HEK293T (cell line): Measurements from ENCODE around the gene CACHD1.

Source experiments
- CTCF ChIA-PET: fragments of 350-600 bp; formaldehyde crosslinking; extraction: SDS; loops from one replicate; lab custom pipeline; 2021; ENCODE audit warnings: antibody characterized with exemption, inconsistent platforms; lab: Yijun Ruan, JAX
- POLR2A ChIA-PET: fragments of 350-600 bp; formaldehyde crosslinking; extraction: SDS; loops from one replicate; lab custom pipeline; 2020; ENCODE audit warnings: antibody characterized with exemption, inconsistent platforms; lab: Yijun Ruan, JAX
- DNase-seq: peaks from one replicate; pipeline ENCODE4 v3.0.0; 2012; ENCODE audit warnings: mixed read lengths; ENCODE audit errors: extremely low spot score
- ARNT ChIP-seq: fragments of 450-650 bp; IDR thresholded peaks from 2 replicates; pipeline ENCODE4 v1.6.1; 2017; ENCODE audit warnings: mild to moderate bottlenecking
- BHLHE40 ChIP-seq: fragments of 450-650 bp; IDR thresholded peaks from 2 replicates; pipeline ENCODE4 v1.6.1; 2016; ENCODE audit warnings: mild to moderate bottlenecking, moderate library complexity, borderline replicate concordance
- CTBP1 ChIP-seq: fragments of 450-650 bp; IDR thresholded peaks from 2 replicates; pipeline ENCODE4 v1.6.1; 2016; ENCODE audit warnings: borderline replicate concordance
- ELF4 ChIP-seq: fragments of 450-650 bp; IDR thresholded peaks from 2 replicates; pipeline ENCODE4 v1.6.1; 2017; ENCODE audit warnings: antibody characterized with exemption
- FOXA1 ChIP-seq: fragments of 450-650 bp; IDR thresholded peaks from 2 replicates; pipeline ENCODE4 v1.6.1; 2016; ENCODE audit warnings: mild to moderate bottlenecking
- FOXK2 ChIP-seq: fragments of 450-650 bp; IDR thresholded peaks from 2 replicates; pipeline ENCODE4 v1.6.1; 2016; ENCODE audit warnings: mild to moderate bottlenecking
- FOXM1 ChIP-seq: fragments of 450-650 bp; IDR thresholded peaks from 2 replicates; pipeline ENCODE4 v1.6.1; 2017; ENCODE audit warnings: mild to moderate bottlenecking, borderline replicate concordance
- HDGF ChIP-seq: fragments of 450-650 bp; IDR thresholded peaks from 2 replicates; pipeline ENCODE4 v1.6.1; 2017; ENCODE audit warnings: antibody characterized with exemption, borderline replicate concordance
- L3MBTL2 ChIP-seq: fragments of 450-650 bp; conservative IDR thresholded peaks from 2 replicates; pipeline ENCODE4 v1.6.1; 2016; ENCODE audit warnings: mild to moderate bottlenecking
- LEF1 ChIP-seq: fragments of 450-650 bp; IDR thresholded peaks from 2 replicates; pipeline ENCODE4 v1.6.1; 2017; ENCODE audit warnings: mild to moderate bottlenecking, borderline replicate concordance
- NFRKB ChIP-seq: fragments of 450-650 bp; IDR thresholded peaks from 2 replicates; pipeline ENCODE4 v1.6.1; 2016; ENCODE audit warnings: mild to moderate bottlenecking, moderate library complexity
- SP1 ChIP-seq: fragments of 450-650 bp; IDR thresholded peaks from 2 replicates; pipeline ENCODE4 v1.6.1; 2017
- SUZ12 ChIP-seq: fragments of 450-650 bp; IDR thresholded peaks from 2 replicates; pipeline ENCODE4 v1.6.1; 2016; ENCODE audit warnings: mild to moderate bottlenecking
- TARDBP ChIP-seq: fragments of 450-650 bp; IDR thresholded peaks from 2 replicates; pipeline ENCODE4 v1.6.1; 2016
- ZNF384 ChIP-seq: fragments of 450-650 bp; IDR thresholded peaks from 2 replicates; pipeline ENCODE4 v1.6.1; 2016
- TF ChIP-seq, protein P1 (sequence below): fragments of 450-650 bp; IDR thresholded peaks from 2 replicates; pipeline ENCODE4 v1.6.1; 2016

The CACHD1 gene

DNA sequence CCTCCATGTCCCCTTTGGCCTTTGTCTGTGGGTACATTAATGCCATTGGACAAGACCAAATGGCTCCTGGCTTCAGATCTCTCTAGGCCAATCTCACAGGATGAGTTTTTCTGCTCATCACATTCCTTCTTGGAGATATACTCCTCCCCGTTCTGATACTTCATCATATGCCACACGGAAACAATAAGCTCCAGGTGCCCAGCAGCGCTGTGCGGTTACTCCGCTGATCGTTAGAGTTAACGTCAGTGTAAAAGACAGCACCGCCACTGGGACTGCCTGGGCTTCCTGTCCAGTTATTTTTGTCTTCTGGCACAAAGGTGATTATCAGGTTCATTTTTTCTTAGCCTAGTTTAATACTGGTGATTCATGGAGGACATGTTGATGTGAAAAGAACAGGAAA is 22.5 kb downstream of the CACHD1 start:
- no peak for TF ChIP-seq FOXM1
- TF ChIP-seq LEF1: no peak
- no peak for TF ChIP-seq ELF4
- no peak for TF ChIP-seq SUZ12
- DNase-seq: no peak
- ChIA-PET CTCF (interaction anchor here (0.5 to 0.7 kb wide), 2 partner anchors 10 to 245 kb away, joined by 3 to 4 read pairs; no protein-coding TSS in a partner anchor), POLR2A (no interaction called here)

DNA sequence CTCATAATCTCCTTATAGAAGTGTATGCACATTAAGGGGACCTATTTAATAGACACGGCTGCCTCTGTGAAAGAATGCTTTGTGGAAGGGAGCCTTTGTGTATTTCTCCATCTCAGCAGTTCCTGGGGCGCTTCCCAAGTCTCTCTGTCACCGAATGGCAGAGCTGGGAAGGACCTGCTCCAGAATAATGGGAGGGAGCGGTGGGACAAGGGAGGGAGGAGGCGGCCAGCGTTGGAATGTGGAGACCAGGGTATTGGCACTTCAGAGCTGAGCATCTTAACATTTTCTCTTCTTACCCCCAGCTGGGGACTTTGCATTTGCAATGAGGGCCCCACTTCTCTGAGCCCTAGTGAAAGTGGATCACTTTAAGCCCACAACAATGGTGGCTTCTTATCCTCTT is 23.9 kb downstream of the CACHD1 start:
- ChIA-PET CTCF (no interaction called here), POLR2A (no interaction called here)
- no peak for DNase-seq
- TF ChIP-seq ZNF384 (no peak), ARNT (no peak), ELF4 (no peak), TARDBP (no peak), L3MBTL2 (no peak), HDGF (no peak), NFRKB (no peak), CTBP1 (no peak), FOXM1 (no peak), LEF1 (no peak), BHLHE40 (no peak), SP1 (no peak), FOXA1 (no peak), SUZ12 (no peak), FOXK2 (no peak)
- TF ChIP-seq, protein P1, sequence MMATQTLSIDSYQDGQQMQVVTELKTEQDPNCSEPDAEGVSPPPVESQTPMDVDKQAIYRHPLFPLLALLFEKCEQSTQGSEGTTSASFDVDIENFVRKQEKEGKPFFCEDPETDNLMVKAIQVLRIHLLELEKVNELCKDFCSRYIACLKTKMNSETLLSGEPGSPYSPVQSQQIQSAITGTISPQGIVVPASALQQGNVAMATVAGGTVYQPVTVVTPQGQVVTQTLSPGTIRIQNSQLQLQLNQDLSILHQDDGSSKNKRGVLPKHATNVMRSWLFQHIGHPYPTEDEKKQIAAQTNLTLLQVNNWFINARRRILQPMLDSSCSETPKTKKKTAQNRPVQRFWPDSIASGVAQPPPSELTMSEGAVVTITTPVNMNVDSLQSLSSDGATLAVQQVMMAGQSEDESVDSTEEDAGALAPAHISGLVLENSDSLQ: no peak

DNA sequence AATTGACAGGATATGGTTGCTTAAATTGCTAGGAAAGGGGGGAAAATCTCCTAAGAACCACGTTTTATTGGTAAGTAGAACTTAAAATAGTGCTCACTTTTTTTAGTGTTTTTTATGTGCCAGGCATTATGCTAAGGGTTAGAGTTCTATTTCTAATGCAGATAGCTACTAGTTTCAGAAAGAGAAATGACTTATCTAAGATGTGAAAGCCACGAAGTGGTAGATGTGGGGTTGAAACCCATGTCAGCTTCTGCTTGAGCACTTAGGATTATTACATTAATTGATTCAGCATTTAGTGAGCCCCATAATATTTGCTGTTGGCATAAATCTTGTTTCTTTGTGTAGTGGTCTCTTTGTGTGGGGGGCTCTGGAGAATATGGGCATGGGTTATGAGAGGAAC is 24.7 kb downstream of the CACHD1 start:
- POLR2A ChIA-PET: no interaction called here
- CTCF ChIA-PET: no interaction called here
- no peak for TF ChIP-seq FOXM1
- no peak for DNase-seq

DNA sequence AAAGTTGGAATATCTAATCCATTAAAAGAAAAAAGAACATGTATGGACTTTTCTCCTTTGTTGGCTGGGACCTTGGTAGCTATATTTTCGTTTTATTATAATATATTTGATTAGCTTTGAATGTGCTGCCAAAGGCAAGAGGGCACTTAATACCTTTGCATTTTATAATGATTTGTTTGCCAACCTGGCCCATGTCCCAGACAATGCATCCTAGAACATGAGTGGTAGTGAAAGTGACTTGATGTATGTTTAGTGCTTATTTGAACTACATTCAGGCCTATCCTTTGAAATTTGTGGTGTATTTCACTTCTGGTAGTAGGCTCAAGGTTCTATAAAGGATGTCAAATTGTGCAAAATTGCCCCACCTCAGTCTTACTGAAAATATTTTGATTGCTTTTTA is 25.9 kb downstream of the CACHD1 start:
- DNase-seq: no peak
- TF ChIP-seq FOXA1 (no peak), SP1 (no peak), HDGF (no peak), TARDBP (no peak), BHLHE40 (no peak), LEF1 (no peak), SUZ12 (no peak), ZNF384 (no peak), NFRKB (no peak), FOXM1 (no peak), CTBP1 (no peak)
- TF ChIP-seq, protein P1: no peak
- ChIA-PET CTCF (interaction anchor here (1.2 kb wide), 1 partner anchor 227 kb away, joined by 4 read pairs; no protein-coding TSS in a partner anchor), POLR2A (no interaction called here)

DNA sequence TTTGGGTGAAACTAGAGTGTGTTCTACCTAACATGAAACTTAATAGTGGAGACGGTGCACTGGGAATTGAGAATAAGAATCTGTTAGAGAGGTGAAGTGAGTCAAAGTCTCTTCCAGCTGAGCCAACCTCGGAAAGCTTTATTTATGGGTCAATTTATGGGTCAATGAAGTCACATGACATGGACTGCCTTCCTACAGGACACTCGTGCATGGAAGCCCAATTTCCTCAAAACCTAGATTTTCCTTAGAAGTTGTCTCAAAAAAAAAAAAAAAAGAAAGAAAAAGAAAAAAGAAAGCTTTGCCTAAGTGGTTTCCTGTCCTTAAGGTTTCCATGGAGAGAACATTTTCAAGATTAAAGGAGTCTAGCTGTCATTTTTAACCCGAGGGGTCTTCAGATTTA is 26.7 kb downstream of the CACHD1 start:
- ChIA-PET POLR2A (no interaction called here), CTCF (interaction anchor here (0.7 to 1.2 kb wide), 5 partner anchors 8 to 327 kb away, joined by 3 to 11 read pairs (median 4); no protein-coding TSS in a partner anchor)
- no peak for DNase-seq
- TF ChIP-seq LEF1: no peak
- TF ChIP-seq ELF4: no peak
- TF ChIP-seq NFRKB: no peak
- TF ChIP-seq SP1: no peak

DNA sequence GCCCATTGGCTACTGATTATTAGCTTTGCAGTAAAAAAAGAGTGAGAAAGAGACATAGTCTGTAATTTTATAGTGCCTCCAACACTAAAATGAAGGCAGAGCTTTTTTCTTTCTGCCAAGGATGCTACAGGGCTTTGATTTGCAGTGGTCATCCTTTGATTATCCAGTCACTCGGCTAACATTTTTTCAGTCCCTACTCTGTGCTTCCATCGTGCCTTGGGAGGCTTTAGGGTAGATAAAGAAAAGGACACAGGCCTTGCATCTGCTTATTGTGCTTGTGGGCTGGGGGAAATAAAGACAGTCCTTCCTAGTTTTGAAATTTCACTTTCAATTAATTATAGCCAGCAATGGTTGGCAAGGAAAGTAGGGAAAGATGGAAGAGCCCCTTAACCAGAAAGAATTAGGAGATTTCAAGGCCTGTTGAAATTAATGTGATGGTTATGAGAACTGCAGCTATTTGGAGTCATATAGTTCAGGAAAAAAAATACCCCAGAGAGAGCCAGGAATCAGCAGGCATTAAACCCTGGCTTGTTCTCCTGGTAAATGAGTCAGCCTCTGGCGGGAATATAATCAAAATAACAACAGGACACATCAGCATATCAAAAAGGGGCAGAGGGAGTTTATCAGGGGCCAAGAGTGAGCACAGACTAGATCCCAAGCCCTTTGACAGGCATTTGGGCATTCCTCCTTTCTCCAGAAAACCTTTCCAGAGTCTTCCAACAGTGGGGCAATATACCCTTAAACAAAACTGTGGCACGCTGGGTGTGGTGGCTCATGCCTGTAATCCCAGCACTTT is 27.4 kb downstream of the CACHD1 start:
- CTCF ChIA-PET: interaction anchor here (0.6 to 0.8 kb wide), 5 partner anchors 9 to 326 kb away, joined by 3 to 11 read pairs (median 5); no protein-coding TSS in a partner anchor
- no peak for TF ChIP-seq ZNF384
- no peak for TF ChIP-seq LEF1
- TF ChIP-seq TARDBP: no peak
- no peak for TF ChIP-seq SUZ12
- TF ChIP-seq FOXA1: no peak
- no peak for TF ChIP-seq L3MBTL2
- no peak for TF ChIP-seq HDGF
- TF ChIP-seq SP1: no peak
- no peak for TF ChIP-seq BHLHE40
- no peak for TF ChIP-seq FOXK2
- TF ChIP-seq, protein P1: no peak
- TF ChIP-seq NFRKB: no peak
- TF ChIP-seq ELF4: no peak
- no peak for TF ChIP-seq FOXM1
- no peak for TF ChIP-seq CTBP1
- no peak for TF ChIP-seq ARNT
- DNase-seq: no peak
- POLR2A ChIA-PET: no interaction called here
